ENCODE results near the gene NCKAP1. TPM values are rescaled to one million over a fixed set of nuclear protein-coding genes. Genes with fewer than 3 reads are reported as not detected.

Gene NCKAP1
- total RNA-seq, 1 donor: 236 TPM

DNA sequence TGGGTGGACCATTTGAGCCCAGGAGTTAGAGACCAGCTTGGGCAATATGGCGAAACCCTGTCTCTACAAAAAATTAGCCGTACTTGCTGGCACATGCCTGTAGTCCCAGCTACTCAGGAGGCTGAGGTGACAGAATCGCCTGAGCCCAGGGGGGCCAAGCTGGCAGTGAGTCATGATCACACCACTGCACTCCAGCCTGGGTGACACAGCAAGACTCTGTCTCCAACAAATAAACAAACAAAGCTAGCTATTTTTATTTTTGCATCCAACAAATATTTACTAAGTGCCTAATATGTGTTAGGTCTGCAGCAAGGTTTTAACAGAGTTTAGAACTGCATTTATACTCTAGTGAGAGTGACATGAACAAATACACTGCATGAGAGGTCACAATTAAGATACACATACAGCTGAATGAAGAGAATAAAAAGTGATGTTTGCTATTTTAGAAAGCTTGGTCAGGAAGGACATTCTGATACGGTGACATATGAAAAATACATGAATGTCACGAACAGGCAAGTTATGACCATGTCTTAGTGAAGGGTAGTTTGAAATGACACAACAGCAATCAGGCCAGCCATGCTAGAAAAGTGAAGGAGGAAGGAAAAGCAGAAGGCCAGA lies 88.6 kb downstream of the NCKAP1 start:
- peak; percentile 53 for DNase-seq (ENCODE audit: low read depth)
- TF ChIP-seq, protein P1, sequence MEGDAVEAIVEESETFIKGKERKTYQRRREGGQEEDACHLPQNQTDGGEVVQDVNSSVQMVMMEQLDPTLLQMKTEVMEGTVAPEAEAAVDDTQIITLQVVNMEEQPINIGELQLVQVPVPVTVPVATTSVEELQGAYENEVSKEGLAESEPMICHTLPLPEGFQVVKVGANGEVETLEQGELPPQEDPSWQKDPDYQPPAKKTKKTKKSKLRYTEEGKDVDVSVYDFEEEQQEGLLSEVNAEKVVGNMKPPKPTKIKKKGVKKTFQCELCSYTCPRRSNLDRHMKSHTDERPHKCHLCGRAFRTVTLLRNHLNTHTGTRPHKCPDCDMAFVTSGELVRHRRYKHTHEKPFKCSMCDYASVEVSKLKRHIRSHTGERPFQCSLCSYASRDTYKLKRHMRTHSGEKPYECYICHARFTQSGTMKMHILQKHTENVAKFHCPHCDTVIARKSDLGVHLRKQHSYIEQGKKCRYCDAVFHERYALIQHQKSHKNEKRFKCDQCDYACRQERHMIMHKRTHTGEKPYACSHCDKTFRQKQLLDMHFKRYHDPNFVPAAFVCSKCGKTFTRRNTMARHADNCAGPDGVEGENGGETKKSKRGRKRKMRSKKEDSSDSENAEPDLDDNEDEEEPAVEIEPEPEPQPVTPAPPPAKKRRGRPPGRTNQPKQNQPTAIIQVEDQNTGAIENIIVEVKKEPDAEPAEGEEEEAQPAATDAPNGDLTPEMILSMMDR (IDR thresholded peaks at IDR 0.05; ENCODE audit: insufficient read depth, low read depth, low read length): no peak
- no peak overlapping the region for H3K4me3 ChIP-seq (ENCODE audit: low read depth, low read length)

DNA sequence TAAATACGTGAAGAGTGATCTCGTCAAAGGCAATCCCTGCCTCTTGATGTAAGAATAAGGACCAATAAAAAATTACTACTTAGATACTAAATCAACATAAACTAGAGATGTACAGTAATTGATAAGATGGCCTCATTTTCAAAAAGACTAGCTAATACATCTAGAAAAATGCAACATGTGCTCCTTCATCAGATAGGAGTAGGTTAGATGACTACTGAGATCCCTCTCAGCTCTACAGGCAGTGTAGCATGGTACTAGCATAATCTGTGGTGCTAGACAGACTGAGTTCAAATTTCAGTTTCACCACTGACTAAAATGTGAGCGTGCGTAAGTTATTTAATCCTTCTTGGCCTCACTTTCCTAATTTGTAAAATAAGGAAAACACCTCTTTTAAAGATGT lies 89.2 kb downstream of the NCKAP1 start:
- TF ChIP-seq, protein P1 (IDR thresholded peaks at IDR 0.05; ENCODE audit: insufficient read depth, low read depth, low read length): no peak
- no peak overlapping the region for H3K4me3 ChIP-seq (ENCODE audit: low read depth, low read length)
- no peak for DNase-seq (ENCODE audit: low read depth)

DNA sequence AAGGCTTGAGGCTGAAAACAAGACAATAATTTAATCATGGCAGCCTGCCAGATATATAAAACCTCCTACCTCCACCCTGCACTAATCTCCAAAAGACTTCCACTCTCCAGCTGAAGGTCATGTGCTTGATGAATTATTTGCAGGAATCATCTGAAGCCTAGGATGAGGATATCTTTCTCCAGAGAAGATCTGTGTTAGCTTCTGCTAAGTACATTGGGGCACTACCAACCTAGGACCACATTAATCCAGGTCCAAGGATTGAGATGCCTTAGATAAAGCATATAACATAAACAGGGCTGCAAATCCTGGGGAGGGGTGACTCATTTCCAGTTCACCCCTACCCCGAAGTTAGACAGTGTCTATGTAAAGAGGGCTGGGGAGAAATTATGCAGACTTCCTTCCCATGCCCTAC lies 91.3 kb downstream of the NCKAP1 start:
- TF ChIP-seq, protein P1 (IDR thresholded peaks at IDR 0.05; ENCODE audit: insufficient read depth, low read depth, low read length): no peak
- no peak overlapping the region for H3K4me3 ChIP-seq (ENCODE audit: low read depth, low read length)
- DNase-seq (ENCODE audit: low read depth): peak; percentile 40

DNA sequence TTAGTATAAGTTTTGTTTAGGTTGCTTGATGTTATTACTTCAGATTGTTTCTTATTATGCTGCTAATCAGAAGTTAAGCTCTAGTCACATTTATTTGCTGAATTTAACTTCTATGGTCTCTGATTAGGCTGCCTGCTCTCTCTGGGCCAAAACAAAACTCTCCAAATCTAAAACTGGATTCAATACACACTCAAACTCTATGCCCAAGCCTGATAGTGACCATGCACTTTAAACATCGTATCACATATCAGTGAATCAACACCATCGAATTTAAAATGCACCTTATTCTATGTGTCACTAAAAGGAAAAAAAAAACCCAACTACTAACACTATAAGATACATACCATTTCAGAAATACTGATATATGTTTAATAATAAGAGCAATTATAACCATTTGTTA lies 94.9 kb downstream of the NCKAP1 start:
- TF ChIP-seq, protein P1 (IDR thresholded peaks at IDR 0.05; ENCODE audit: insufficient read depth, low read depth, low read length): no peak
- no peak for DNase-seq (ENCODE audit: low read depth)
- H3K4me3 ChIP-seq (ENCODE audit: low read depth, low read length): no peak overlapping the region

DNA sequence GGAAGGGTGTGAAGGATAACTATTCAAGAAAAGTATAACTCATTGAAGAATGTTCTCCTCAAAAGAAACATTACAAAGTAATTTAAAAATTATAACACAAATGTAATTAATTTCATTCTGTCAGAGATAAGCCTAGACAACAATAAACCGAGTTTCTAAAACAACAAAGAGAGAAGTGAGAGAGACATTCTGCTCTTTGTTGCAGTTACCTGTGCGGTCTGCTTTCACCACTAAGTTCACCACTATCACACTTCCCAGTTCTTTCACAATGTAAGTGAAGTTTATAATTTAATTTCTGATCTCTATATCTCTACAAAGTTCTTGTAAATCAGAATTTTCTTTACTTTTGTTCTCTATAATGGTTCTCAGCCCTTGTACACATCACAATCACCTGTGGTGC lies 95.5 kb downstream of the NCKAP1 start:
- TF ChIP-seq, protein P1 (IDR thresholded peaks at IDR 0.05; ENCODE audit: insufficient read depth, low read depth, low read length): no peak
- DNase-seq (ENCODE audit: low read depth): no peak
- H3K4me3 ChIP-seq (ENCODE audit: low read depth, low read length): no peak overlapping the region

DNA sequence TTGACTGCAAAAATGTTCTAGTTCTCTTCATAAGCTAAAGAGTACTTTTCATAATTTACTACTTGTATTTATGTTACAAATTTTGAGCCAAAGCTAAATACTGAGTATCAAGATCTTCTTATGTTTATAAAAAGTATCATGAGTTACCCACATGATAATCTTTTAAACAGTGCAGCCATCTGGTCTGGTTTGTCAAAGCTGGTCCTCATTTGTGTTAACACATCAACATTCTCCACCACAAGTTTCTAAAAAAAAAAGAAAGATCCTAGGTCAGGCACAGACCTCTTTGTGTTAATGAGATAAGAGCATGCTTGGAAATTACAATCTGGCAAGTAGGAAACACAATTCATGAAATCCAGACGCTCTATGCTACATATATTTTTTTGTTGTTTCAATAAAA lies 96.3 kb downstream of the NCKAP1 start:
- no peak overlapping the region for H3K4me3 ChIP-seq (ENCODE audit: low read depth, low read length)
- TF ChIP-seq, protein P1 (IDR thresholded peaks at IDR 0.05; ENCODE audit: insufficient read depth, low read depth, low read length): no peak
- DNase-seq (ENCODE audit: low read depth): peak; percentile 94

Measured in fibroblast of villous mesenchyme (primary cell).